ENCODE results near the gene SLC32A1. TPM values are rescaled to one million over a fixed set of nuclear protein-coding genes. Genes with fewer than 3 reads are reported as not detected.

SLC32A1 gene
- total and polyA plus RNA-seq, 2 of the 13 experiments (the other 11 are each of a cell fraction or from before 2014, with no cell fraction given) = not detected

DNA sequence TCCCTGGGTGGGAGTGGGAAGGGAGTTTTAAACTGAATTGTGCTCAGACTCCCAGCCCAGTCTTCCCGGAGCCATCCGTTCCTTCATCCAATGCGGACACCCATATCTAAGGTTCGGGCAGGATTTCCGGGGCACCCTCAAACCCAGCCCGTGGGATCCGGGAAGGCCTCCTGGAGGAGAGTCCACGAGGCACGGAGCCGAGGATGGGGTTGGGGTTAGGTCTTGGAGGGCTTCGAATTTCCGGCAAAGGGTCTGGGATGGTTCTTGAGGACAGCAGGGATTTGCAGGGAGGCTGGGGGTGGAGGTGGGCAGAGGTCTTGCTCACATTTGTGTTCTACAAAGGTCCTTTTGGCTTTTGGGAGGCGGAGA is 49.5 kb upstream of the SLC32A1 start:
- Histone ChIP-seq H3K4me2 (ENCODE audit: low read depth, low read length) (no peak overlapping the region), H3K27ac (ENCODE audit: extremely low read length, insufficient read depth, low read length) (no peak overlapping the region), H3K4me3 (replicated peaks in 1 of 3; ENCODE audit: insufficient read depth in 1 of 3, low read depth in 2 of 3, low read length in 3 of 3) (no peak overlapping the region), H3K79me2 (ENCODE audit: insufficient read depth, low read length) (no peaks in the 10 kb centered on the region), H3K9me3 (ENCODE audit: low read length) (no peaks in the 10 kb centered on the region), H3K9ac (ENCODE audit: insufficient read depth, low read depth, low read length) (no peak overlapping the region), H3K27me3 (ENCODE audit: control insufficient read depth in 1 of 2, insufficient read depth in 2 of 2, low read length in 2 of 2) (peaks cover 3 to 14% of the 10 kb centered on the region in 2 experiments; a peak in 3 of 5 replicates), H3K4me1 (ENCODE audit: insufficient read depth, low read length) (no peaks in the 10 kb centered on the region), H4K20me1 (ENCODE audit: insufficient read depth, low read length) (no peaks in the 10 kb centered on the region), H3K36me3 (replicated peaks in 1 of 2; ENCODE audit: control insufficient read depth in 1 of 2, insufficient read depth in 2 of 2, low read length in 2 of 2) (no peaks in the 10 kb centered on the region), H2AFZ (ENCODE audit: low read length) (no peak overlapping the region)
- no TSS peak for BruUV-seq (replicated peaks)
- no peak for TF ChIP-seq ZC3H4 (CRISPR knock-in tag; IDR thresholded peaks at IDR 0.05; ENCODE audit: borderline replicate concordance)
- TF ChIP-seq XRCC5 (optimal IDR thresholded peaks at IDR 0.05; ENCODE audit: low read length) = no peak
- no peak for TF ChIP-seq YY1 (IDR thresholded peaks at IDR 0.05; ENCODE audit: insufficient read depth, insufficient replicate concordance, low read depth, low read length)
- TF ChIP-seq ZBTB8A (CRISPR knock-in tag; IDR thresholded peaks at IDR 0.05; ENCODE audit: borderline replicate concordance, low read depth) = no peak
- TF ChIP-seq SAFB2 (CRISPR knock-in tag; IDR thresholded peaks at IDR 0.05; ENCODE audit: borderline replicate concordance, low read depth) = no peak
- TF ChIP-seq, protein P1, sequence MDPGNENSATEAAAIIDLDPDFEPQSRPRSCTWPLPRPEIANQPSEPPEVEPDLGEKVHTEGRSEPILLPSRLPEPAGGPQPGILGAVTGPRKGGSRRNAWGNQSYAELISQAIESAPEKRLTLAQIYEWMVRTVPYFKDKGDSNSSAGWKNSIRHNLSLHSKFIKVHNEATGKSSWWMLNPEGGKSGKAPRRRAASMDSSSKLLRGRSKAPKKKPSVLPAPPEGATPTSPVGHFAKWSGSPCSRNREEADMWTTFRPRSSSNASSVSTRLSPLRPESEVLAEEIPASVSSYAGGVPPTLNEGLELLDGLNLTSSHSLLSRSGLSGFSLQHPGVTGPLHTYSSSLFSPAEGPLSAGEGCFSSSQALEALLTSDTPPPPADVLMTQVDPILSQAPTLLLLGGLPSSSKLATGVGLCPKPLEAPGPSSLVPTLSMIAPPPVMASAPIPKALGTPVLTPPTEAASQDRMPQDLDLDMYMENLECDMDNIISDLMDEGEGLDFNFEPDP (CRISPR knock-in tag; conservative IDR thresholded peaks at IDR 0.05) = no peak
- no peak for TF ChIP-seq ZNF354B (CRISPR knock-in tag; IDR thresholded peaks at IDR 0.05)
- TF ChIP-seq, protein P2, sequence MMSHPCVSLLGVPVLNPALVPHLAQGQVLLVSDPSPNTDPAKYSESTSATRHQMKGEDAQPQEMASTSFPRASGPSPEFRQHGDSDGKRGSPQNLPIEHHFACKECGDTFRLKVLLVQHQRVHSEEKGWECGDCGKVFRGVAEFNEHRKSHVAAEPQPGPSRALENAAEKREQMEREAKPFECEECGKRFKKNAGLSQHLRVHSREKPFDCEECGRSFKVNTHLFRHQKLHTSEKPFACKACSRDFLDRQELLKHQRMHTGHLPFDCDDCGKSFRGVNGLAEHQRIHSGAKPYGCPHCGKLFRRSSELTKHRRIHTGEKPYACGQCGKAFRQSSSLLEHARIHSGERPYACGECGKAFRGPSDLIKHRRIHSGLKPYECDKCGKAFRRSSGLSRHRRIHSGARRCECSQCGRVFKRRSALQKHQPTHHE (CRISPR knock-in tag; IDR thresholded peaks at IDR 0.05; ENCODE audit: borderline replicate concordance) = no peak
- TF ChIP-seq, protein P3, sequence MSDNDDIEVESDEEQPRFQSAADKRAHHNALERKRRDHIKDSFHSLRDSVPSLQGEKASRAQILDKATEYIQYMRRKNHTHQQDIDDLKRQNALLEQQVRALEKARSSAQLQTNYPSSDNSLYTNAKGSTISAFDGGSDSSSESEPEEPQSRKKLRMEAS (IDR thresholded peaks at IDR 0.05) = no peak
- TF ChIP-seq THYN1 (CRISPR knock-in tag; IDR thresholded peaks at IDR 0.05; ENCODE audit: borderline replicate concordance, low read depth) = no peak
- no peak for TF ChIP-seq ZNF543 (CRISPR knock-in tag; IDR thresholded peaks at IDR 0.05)
- TF ChIP-seq KAT7 (CRISPR knock-in tag; IDR thresholded peaks at IDR 0.05; ENCODE audit: borderline replicate concordance) = no peak
- TF ChIP-seq RELA (CRISPR knock-in tag; IDR thresholded peaks at IDR 0.05) = no peak
- no peak for TF ChIP-seq JDP2 (CRISPR knock-in tag; IDR thresholded peaks at IDR 0.05; ENCODE audit: borderline replicate concordance)
- CTCF ChIA-PET (ENCODE audit: low intra/inter-chr PET ratio, low total read pairs) = no interaction called here
- no peak for ATAC-seq
- POLR2A ChIA-PET = no interaction called here
- intact Hi-C loops (cut with micrococcal nuclease; ENCODE audit: unreplicated experiment) (no loop called here), in situ Hi-C loops (cut with HindIII; ENCODE audit: extremely low pct_ligation_motif_present, low pct_unique_long_range_greater_than_20kb) (no loop called here)
- FAIRE-seq = no peak
- no peak for DNase-seq (ENCODE audit: low spot score)
- WGBS (ENCODE audit: low lambda C conversion rate) = 54% methylated on average over 13 of the region's 13 CpGs
